GM12872 (cell line): Measurements from ENCODE around the gene HS3ST1.

ENCODE experiments used
- TF ChIP-seq, protein P1 (sequence below): IDR thresholded peaks from 3 replicates; pipeline ENCODE4 v1.5.1; 2011; ENCODE audit warnings: low read depth, mild to moderate bottlenecking, low read length, moderate library complexity; ENCODE audit not compliant: insufficient read depth

The HS3ST1 gene

DNA sequence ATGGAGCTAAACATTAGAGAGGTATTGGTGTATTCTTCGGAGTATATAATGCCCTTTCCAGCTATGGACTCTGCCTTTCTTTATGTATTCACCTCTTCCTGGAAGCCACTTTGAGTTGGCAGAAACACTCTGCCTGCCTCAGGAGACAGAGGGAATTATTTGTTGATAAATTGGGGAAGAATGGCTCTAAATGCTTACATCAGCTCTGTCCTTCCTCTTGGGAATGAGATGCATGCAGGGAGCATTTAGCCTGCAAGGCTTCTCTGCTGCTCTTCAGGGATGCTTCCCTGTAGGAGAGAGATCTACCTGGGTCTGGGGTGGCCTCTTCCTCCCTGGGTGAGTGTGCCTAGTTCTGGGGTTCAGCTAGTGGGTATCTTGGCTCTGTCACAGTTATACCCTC, 6.9 kb upstream of the HS3ST1 start:
- TF ChIP-seq, protein P1, sequence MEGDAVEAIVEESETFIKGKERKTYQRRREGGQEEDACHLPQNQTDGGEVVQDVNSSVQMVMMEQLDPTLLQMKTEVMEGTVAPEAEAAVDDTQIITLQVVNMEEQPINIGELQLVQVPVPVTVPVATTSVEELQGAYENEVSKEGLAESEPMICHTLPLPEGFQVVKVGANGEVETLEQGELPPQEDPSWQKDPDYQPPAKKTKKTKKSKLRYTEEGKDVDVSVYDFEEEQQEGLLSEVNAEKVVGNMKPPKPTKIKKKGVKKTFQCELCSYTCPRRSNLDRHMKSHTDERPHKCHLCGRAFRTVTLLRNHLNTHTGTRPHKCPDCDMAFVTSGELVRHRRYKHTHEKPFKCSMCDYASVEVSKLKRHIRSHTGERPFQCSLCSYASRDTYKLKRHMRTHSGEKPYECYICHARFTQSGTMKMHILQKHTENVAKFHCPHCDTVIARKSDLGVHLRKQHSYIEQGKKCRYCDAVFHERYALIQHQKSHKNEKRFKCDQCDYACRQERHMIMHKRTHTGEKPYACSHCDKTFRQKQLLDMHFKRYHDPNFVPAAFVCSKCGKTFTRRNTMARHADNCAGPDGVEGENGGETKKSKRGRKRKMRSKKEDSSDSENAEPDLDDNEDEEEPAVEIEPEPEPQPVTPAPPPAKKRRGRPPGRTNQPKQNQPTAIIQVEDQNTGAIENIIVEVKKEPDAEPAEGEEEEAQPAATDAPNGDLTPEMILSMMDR: no peak

- TF ChIP-seq, protein P1: no peak
Observed at GRCh38 chr4:11431111-11431510, 2.4 kb upstream of the HS3ST1 start.

- TF ChIP-seq, protein P1: no peak
Observed at GRCh38 chr4:11430536-11430935, 1.8 kb upstream of the HS3ST1 start.

DNA sequence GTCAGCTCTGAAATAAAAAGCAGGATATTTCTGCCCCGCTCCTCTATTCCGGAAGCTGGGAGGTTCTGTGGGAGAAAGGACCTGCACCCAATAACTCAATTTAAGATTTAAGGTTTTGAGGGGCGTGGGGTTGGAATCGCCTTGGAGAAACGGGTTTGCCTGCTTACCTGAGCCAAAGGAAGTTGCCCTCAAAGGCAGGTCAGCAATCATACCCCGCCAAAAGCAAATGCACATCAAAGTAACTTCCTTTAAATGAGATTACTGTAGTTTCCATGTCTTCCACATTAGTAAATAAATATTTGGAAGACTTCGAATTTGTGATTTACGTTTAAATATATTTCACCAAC, 978 bp upstream of the HS3ST1 start:
- TF ChIP-seq, protein P1: no peak

GRCh38 chr4:11428899-11429698, 405 bp upstream of the HS3ST1 start:
- TF ChIP-seq, protein P1: peak; percentile 71

- TF ChIP-seq, protein P1: no peak
Observed at GRCh38 chr4:11427121-11427996, 1.3 kb downstream of the HS3ST1 start.

DNA sequence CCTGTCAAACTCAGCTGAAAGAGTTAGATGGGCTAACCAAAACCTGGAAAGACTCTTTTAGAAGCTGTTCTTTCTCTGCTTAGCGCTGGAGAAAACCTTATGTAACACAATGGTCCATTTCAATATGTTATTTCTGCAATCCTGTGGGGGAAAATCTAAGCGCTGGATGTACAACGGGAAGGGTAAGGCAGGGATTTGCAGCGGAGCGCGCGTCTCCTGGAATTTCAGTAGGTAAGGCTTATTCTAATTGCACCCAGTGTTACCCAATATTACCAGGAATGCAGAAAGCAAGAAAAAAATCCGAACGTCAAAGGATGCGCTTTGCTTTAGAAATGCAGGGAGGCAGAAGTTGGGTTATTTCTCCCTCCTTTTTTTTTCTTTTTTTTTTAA, 2.0 kb downstream of the HS3ST1 start:
- TF ChIP-seq, protein P1: no peak
